Measurements from ENCODE around the gene ARHGAP29. TPM values are rescaled to one million over a fixed set of nuclear protein-coding genes. Genes with fewer than 3 reads are reported as not detected.

Gene ARHGAP29
- polyA plus RNA-seq, 1 donor (not counting 4 experiments of a cell fraction or from before 2014, with no cell fraction given): 79.7 TPM

GRCh38 chr1:94265011-94265422, 27.6 kb upstream of the ARHGAP29 start:
- dilution Hi-C loops (cut with MboI; ENCODE audit: extremely low pct_ligation_motif_present, low sequenced_read_pairs): no loop called here
- H4K20me1 ChIP-seq (ENCODE audit: control insufficient read depth, extremely low read depth, insufficient read depth, low read length): no peaks in the 10 kb centered on the region
- no peaks in the 10 kb centered on the region for H3K9me1 ChIP-seq (ENCODE audit: control insufficient read depth, extremely low read depth, insufficient read depth, low read length)
- H3K9ac ChIP-seq (ENCODE audit: control insufficient read depth, extremely low read depth, insufficient read depth, low read length): no peak overlapping the region
- no peaks in the 10 kb centered on the region for H3K27me3 ChIP-seq (ENCODE audit: control insufficient read depth, extremely low read depth, insufficient read depth, low read length)
- FAIRE-seq (peak; percentile 71), DNase-seq (ENCODE audit: low read depth, low spot score) (no peak)
- no peaks in the 10 kb centered on the region for H3K79me2 ChIP-seq (ENCODE audit: control insufficient read depth, insufficient read depth, low read length)
- H2AFZ ChIP-seq (ENCODE audit: control insufficient read depth, low read length): peak overlapping the region; percentile 39
- no peaks in the 10 kb centered on the region for H3K9me3 ChIP-seq (ENCODE audit: control insufficient read depth, low read depth, low read length)
- H3K36me3 ChIP-seq (ENCODE audit: control insufficient read depth in 2 of 2, extremely low read depth in 1 of 2, insufficient read depth in 2 of 2, low read length in 2 of 2): no peaks in the 10 kb centered on the region
- TF ChIP-seq, protein P1, sequence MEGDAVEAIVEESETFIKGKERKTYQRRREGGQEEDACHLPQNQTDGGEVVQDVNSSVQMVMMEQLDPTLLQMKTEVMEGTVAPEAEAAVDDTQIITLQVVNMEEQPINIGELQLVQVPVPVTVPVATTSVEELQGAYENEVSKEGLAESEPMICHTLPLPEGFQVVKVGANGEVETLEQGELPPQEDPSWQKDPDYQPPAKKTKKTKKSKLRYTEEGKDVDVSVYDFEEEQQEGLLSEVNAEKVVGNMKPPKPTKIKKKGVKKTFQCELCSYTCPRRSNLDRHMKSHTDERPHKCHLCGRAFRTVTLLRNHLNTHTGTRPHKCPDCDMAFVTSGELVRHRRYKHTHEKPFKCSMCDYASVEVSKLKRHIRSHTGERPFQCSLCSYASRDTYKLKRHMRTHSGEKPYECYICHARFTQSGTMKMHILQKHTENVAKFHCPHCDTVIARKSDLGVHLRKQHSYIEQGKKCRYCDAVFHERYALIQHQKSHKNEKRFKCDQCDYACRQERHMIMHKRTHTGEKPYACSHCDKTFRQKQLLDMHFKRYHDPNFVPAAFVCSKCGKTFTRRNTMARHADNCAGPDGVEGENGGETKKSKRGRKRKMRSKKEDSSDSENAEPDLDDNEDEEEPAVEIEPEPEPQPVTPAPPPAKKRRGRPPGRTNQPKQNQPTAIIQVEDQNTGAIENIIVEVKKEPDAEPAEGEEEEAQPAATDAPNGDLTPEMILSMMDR (optimal IDR thresholded peaks at IDR 0.05 in 1 of 3, IDR thresholded peaks at IDR 0.05 in 1 of 3, conservative IDR thresholded peaks at IDR 0.05 in 1 of 3; ENCODE audit: extremely low read depth in 1 of 3, insufficient read depth in 2 of 3, low read length in 3 of 3): no peak
- no peak overlapping the region for H3K4me3 ChIP-seq (ENCODE audit: control insufficient read depth in 2 of 3, extremely low read depth in 1 of 3, insufficient read depth in 2 of 3, low read depth in 1 of 3, low read length in 3 of 3)
- H3K4me1 ChIP-seq (ENCODE audit: control insufficient read depth, extremely low read depth, insufficient read depth, low read length): peaks cover 19% of the 10 kb centered on the region
- peak overlapping the region; percentile 7 for H3K4me2 ChIP-seq (ENCODE audit: control insufficient read depth, extremely low read depth, insufficient read depth, low read depth, low read length)
- H3K27ac ChIP-seq (ENCODE audit: control insufficient read depth, insufficient read depth, low read length): no peak overlapping the region

- dilution Hi-C loops (cut with MboI; ENCODE audit: extremely low pct_ligation_motif_present, low sequenced_read_pairs): no loop called here
- peaks cover 29% of the 10 kb centered on the region for H3K4me1 ChIP-seq (ENCODE audit: control insufficient read depth, extremely low read depth, insufficient read depth, low read length)
- no peak overlapping the region for H3K4me2 ChIP-seq (ENCODE audit: control insufficient read depth, extremely low read depth, insufficient read depth, low read depth, low read length)
- no peak overlapping the region for H2AFZ ChIP-seq (ENCODE audit: control insufficient read depth, low read length)
- no peak overlapping the region for H3K27ac ChIP-seq (ENCODE audit: control insufficient read depth, insufficient read depth, low read length)
- no peaks in the 10 kb centered on the region for H4K20me1 ChIP-seq (ENCODE audit: control insufficient read depth, extremely low read depth, insufficient read depth, low read length)
- no peak overlapping the region for H3K4me3 ChIP-seq (ENCODE audit: control insufficient read depth in 2 of 3, extremely low read depth in 1 of 3, insufficient read depth in 2 of 3, low read depth in 1 of 3, low read length in 3 of 3)
- no peak for TF ChIP-seq EZH2 (IDR thresholded peaks at IDR 0.05; ENCODE audit: low read length)
- TF ChIP-seq, protein P1 (optimal IDR thresholded peaks at IDR 0.05 in 1 of 3, IDR thresholded peaks at IDR 0.05 in 1 of 3, conservative IDR thresholded peaks at IDR 0.05 in 1 of 3; ENCODE audit: extremely low read depth in 1 of 3, insufficient read depth in 2 of 3, low read length in 3 of 3): no peak
- H3K9me3 ChIP-seq (ENCODE audit: control insufficient read depth, low read depth, low read length): no peaks in the 10 kb centered on the region
- H3K79me2 ChIP-seq (ENCODE audit: control insufficient read depth, insufficient read depth, low read length): no peaks in the 10 kb centered on the region
- H3K9ac ChIP-seq (ENCODE audit: control insufficient read depth, extremely low read depth, insufficient read depth, low read length): no peak overlapping the region
- FAIRE-seq: no peak
- no peak for DNase-seq (ENCODE audit: low read depth, low spot score)
- no peaks in the 10 kb centered on the region for H3K9me1 ChIP-seq (ENCODE audit: control insufficient read depth, extremely low read depth, insufficient read depth, low read length)
- H3K27me3 ChIP-seq (ENCODE audit: control insufficient read depth, extremely low read depth, insufficient read depth, low read length): no peaks in the 10 kb centered on the region
- no peaks in the 10 kb centered on the region for H3K36me3 ChIP-seq (ENCODE audit: control insufficient read depth in 2 of 2, extremely low read depth in 1 of 2, insufficient read depth in 2 of 2, low read length in 2 of 2)
These were observed 23.4 kb upstream of the ARHGAP29 start for GRCh38 chr1:94260635-94261387.

Measured in keratinocyte (primary cell).